Left lobe of liver (tissue), 2 donors: ENCODE results near the gene GFI1B. TPM values are rescaled to one million over a fixed set of nuclear protein-coding genes. Genes with fewer than 3 reads are reported as not detected.
"Not testable (repeated sequence)": the region's sequence is repeated elsewhere in the genome, so short reads cannot be mapped to it uniquely, and the experiment has no call there.

Experiments used
- ATAC-seq: fragments of 200-7000 bp; cut with Tn5 transposase; one replicate; pipeline ENCODE4 v1.9.1; 2020; ENCODE audit warnings: mild to moderate bottlenecking, moderate library complexity
- DNase-seq: peaks from one replicate; pipeline ENCODE4 v3.0.0-alpha.2; 2020; ENCODE audit warnings: low spot score
- total RNA-seq: library from RNA; stranded (reverse); gene quantifications from one replicate; pipeline ENCODE4 v1.2.1, GENCODE V29; 2021
- donor health status: DM: no; HTN: no; CAD: no; lungs with moderate emphysema.
- donor health status: DM: no; HTN: yes; CAD: no.

GFI1B gene
- total RNA-seq, 1 donor from 2014 or later: 0.15 TPM

DNA sequence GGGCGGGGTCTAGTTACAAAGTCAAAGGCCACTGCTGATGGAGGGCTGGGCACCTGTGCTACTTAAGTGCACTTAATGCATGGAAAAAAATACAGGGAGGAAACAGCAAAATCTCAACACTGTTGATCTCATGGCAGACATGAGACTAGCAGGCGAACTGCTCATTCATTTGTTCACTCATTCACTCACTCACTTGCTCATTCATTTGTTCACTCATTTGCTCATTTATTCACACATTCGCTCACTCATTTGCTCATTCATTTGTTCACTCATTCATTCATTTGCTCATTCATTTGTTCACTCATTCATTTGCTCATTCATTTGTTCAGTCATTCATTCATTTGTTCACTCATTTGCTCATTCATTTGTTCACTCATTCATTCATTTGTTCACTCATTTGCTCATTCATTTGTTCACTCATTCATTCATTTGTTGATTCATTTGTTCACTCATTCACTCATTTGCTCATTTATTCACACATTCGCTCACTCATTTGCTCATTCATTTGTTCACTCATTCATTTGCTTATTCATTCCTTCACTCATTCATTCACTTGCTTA, 11.6 kb downstream of the GFI1B start:
- not testable (repeated sequence) for ATAC-seq, DNase-seq

DNA sequence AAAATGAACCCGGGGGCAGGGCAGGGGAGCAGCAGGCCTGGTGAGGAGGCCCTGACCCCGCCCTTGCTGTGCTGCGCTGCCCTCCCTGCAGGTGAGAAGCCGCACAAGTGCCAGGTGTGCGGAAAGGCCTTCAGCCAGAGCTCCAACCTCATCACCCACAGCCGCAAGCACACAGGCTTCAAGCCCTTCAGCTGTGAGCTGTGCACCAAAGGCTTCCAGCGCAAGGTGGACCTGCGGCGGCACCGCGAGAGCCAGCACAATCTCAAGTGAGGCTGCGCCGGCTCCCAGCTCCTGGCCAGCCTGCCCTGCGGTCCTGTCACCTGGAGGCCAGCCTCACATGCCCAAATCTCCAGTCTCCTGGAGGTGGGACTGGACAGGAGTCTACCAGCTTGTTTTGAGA, 12.3 kb downstream of the GFI1B start:
- ATAC-seq: no peak
- DNase-seq: no peak

DNA sequence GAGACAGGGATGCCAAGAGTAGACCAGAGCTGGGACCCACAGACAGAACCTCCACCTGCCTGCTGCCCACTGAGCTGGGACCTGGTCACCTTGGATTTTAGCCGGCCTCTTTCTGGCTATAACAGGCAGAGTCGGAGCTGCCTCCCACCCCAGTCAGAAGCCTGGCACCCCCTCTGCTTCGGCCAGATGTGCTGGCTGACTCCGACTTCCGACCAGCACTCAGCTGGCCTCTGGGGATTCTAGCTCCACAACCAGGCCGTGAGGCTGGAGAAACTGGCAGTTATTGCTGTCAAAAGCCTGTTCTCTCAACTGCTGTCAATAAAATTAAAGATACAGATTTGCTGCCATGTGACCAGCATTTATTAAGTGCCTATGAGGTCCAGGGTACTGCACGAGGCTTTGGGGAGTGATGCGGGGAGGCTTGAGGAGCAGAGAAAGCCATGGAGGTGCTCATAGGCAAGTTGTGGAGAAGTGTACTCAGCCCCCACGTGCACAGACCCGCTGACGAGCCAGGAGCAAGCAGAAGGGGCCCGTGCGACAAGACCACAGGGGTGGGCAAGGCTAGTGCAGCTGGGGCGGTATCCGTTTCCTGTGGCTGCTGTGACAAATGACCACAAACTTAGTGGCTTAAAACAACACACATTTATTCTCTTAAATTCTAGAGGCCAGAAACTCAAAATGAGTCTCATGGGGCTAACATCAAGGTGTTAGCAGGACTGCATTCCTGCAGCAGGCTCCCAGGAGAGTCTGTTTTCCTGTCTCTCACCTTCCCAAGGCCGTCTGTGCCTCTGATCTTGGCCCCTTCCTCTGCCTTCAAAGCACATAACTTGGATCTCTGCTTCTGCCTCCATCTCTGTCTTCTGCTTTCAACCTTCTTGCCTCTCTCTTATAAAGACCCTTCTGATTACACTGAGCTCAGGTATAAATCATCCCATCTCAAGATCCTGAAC, 13.1 kb downstream of the GFI1B start:
- DNase-seq: no peak
- ATAC-seq: no peak

DNA sequence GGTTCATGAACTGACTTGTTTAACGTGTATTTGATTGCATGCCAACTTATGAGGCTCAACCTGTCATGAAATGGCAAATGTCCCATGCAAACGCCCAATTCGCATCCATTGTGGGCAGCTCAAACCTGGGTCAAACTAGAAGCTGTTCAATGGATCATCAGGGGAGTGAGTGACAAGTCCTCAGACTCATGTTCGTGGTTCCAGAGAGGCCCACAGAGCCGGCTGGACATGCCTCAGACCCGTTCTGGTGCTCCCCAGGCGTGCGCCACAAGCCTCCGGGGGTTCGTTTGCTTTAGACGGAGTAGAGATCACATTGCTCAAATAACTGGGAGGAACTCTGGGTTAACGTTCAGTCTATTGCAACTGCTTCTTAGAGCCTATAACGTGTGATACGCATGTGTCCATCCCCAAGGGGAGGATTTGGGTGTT, 15.0 kb downstream of the GFI1B start:
- no peak for ATAC-seq
- no peak for DNase-seq

DNA sequence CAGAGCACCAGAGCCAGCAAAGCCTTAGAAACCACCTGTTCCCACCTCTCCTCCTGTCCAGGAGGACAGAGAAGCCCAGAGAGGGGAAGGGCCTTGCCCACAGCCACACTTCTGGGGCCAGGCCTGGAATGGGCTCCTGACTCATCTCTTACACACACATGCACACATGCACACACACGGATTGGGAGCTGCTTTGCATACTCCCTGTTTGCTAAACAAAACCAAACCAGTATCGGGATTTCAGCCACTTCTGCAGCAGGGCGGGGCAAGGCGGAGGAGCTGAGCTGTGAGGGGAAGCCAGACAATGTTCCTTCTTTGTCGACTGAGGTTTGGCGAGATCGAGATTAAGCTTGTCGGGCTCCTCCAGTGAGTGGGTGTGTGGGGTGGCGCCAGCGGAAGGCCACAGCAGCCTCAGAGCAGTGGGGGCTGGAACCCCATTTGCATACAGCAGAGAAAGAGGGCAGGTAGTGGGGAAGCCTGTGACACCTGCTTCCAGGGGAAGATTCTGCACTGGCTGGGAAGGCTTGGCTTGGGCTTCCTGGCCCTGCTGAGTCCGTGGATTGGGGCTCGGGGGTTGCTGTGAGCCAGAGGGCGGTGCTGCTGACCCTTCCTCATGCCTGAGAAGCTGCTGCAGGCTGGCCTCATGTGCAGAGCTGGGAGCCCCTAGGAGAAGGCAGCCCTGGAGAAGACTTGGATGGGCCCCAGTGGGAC, 16.1 kb downstream of the GFI1B start:
- DNase-seq (no peak), ATAC-seq (no peak)

DNA sequence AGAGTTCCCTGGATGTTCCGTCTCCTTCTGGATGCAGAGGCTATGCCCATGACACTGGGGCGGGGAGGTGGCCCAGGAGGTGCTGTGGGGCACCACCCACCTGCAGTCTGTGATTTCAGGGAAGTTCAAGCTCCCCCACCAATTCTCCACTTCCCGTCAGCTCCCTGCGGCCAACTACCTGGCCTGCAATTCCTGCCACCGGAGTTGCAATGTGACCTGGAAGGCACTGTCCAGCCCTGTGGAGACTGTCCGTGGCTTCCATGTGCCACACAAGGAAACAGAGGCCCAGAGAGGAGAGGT, 16.6 kb downstream of the GFI1B start:
- DNase-seq (no peak), ATAC-seq (no peak)

DNA sequence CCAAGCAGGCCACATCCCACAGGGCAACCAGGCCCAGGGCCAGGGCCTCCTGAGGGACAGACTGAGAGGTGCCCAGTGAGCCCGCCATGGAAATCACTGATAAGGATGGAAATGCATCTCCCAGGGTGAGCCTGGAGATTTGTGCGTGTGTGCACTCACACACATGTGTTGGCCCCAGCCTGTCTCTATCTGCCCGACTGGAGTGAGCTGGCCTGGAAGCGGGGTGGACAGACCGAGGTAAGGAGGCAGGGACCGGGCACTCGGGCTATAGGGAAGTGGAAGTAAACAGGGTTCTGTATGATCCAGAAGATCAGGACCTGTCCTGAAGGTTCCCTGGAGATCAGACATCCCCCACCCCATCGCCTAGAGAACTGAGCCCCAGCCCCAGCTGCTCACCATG, 17.4 kb downstream of the GFI1B start:
- ATAC-seq: no peak
- DNase-seq: no peak

DNA sequence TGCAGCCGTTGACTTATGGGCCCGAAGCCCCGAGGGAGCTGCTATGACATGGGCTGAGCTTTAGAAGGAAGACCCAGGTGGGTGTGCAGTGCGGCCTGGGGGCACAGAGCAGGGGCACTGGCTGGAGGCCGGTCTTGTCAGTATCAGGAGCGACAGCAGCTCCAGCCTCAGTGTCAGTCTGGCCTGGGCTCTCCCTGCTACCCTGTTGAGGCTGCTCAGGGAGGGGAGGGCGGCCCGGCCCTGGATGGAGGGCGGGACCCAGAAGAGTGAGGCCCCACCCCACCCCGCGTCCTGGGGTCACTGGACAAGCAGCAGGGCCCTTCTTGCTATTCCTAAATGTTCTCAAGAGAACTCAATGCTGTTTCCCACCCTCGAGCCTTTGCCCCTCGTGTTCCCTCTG, 18.0 kb downstream of the GFI1B start:
- DNase-seq (no peak), ATAC-seq (no peak)

DNA sequence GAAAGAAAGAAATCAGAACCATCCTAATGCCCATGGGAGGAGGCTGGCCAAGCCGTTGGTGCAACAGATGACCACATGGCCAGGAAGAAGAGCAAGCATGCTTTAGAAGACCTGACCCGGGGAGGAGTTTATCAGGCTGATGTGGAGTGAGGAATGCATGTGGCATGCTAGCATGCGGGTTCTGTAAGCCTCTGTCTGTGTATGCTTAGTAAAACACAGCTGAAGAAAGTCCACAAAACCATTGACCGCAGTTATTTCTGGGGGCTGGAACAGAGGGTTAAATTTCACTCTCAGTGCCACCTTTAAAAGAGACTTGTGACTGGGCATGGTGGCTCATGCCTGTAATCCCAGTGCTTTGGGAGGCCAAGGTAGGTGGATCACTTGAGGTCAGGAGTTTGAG, 19.1 kb downstream of the GFI1B start:
- DNase-seq: no peak
- ATAC-seq: no peak

DNA sequence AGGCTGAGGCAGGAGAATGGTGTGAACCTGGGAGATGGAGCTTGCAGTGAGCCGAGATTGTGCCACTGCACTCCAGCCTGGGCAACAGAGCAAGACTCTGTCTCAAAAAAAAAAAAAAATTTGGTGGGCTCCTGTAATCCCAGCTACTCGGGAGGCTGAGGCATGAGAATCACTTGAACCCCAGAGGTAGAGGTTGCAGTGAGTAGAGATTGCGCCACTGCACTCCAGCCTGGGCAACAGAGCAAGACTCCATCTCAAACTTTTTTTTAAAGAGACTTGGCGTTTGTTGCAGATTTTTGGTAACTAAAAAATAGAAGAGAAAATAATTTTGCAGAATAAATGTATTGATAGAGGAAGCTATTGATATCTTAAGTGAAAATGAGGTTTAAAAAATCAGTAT, 19.7 kb downstream of the GFI1B start:
- not testable (repeated sequence) for ATAC-seq, DNase-seq

DNA sequence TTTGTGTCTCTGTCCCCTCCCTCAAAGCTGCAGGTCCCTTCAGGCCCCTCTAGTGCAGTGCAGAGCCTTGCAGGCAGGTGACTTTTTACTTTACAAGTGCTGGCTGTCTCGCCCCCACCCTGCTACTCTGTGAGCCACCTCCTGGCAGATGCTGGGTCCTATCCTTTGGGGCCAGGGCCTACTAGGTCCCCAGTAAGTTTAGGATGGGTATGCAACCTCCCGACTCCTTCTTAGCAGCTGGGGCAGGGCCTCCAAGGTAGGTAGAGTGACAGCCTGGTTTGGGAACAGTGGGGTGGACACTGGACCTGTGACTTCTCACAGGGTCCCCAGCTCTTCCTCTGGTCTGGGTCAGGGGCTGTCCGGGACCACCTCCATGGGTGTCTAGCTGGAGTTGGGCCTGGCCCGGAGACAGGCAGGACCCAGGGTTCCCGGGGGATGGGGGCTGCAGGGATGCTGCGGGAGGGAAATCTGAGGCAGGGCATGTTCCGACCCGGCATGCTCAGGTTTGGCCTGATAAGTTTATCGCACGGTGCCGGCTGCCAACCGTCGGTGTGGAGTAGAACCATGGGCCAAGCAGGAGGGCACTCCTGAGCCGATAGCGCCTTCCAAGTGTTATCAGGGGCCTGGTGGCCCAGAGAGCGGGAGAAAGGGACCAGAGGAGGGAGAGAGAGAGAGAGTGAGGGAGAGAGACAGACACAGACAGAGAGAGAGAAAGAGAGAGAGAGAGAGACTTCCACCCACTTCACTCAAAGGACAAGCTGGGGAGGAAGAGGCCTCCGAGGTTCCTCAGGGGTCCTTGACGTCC, 20.5 kb downstream of the GFI1B start:
- ATAC-seq: no peak
- no peak for DNase-seq

DNA sequence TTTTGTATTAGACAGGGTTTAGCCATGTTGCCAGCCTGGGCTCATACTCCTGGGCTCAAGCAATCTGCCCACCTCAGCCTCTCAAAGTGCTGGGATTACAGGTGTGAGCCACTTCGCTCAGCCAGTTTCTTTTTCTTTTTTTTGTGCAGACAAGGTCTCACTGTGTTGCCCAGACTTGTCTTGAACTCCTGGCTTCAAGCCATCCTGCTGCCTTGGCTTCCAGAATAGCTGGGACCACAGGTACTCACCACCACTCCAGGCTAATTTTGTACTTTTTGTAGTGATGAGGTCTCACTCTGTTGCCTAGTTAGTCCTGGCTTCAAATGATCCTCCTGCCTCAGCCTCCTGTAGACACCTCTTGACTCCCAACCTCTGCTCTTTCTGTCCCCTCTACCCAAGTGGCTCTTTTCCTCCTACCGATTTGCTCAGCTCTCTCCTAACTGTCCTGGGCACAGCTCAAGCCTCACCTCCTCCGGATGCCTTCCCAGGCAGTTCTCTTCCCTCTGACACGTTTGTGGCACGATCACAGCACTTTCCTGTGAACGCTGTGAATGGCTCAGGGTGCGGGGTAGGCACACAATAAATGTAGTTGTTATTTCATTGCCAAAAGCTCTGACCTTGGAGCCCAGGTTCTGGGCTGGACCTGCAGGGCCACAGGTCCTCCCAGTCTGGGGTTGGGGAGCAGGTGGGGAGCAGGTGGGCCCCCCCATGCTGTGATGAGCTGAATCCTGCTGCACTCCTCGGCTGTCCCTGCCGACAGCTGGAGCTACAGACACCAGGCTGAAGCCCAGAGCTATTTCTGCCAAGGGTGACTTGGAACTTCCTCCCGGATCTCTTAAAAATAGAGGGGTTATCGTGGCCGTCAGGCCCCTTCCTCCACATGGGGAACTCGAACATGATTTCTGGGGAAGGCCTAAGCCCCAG, 23.9 kb downstream of the GFI1B start:
- DNase-seq: no peak
- no peak for ATAC-seq

DNA sequence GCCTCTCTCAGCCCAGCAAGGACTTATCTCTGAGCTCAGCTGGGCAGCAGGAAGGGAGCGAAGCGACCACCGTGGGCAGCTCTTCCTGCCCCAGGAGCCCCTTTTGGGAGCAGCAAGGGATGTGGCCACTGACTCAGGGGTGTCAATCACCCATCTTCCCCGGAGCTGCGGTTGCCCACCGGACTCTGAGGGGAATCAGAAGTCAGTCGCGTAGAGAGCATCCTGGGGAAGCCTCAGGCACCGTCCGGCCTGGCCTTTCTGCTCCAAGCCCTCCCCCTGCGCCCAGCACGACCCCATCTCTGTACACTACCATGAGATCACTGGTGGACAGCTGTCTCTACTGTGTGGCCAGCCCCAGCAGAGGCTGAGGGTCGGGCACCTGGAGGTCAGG, 24.6 kb downstream of the GFI1B start:
- ATAC-seq: no peak
- DNase-seq: no peak

DNA sequence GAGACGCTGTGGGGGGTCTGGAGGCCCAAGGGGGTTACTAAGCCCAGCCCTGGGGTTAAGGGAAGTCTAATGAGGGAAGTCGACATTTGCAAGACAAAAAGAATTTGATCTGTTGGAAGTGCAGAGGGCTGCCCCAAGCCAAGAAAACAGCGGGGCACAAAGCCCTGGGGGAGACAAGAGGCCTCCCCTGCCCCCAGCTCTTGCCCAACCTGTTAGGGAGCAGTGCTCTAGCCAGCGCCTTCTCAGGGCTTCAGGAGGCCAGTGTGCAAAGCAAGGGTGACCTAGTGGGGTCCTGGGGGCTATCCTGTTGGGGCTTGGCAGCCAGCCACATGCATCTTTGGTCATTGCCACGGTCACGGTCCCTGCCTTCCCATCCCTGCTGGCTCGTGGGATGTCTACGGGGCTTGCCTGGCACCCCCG, 25.2 kb downstream of the GFI1B start:
- ATAC-seq (no peak), DNase-seq (no peak)

DNA sequence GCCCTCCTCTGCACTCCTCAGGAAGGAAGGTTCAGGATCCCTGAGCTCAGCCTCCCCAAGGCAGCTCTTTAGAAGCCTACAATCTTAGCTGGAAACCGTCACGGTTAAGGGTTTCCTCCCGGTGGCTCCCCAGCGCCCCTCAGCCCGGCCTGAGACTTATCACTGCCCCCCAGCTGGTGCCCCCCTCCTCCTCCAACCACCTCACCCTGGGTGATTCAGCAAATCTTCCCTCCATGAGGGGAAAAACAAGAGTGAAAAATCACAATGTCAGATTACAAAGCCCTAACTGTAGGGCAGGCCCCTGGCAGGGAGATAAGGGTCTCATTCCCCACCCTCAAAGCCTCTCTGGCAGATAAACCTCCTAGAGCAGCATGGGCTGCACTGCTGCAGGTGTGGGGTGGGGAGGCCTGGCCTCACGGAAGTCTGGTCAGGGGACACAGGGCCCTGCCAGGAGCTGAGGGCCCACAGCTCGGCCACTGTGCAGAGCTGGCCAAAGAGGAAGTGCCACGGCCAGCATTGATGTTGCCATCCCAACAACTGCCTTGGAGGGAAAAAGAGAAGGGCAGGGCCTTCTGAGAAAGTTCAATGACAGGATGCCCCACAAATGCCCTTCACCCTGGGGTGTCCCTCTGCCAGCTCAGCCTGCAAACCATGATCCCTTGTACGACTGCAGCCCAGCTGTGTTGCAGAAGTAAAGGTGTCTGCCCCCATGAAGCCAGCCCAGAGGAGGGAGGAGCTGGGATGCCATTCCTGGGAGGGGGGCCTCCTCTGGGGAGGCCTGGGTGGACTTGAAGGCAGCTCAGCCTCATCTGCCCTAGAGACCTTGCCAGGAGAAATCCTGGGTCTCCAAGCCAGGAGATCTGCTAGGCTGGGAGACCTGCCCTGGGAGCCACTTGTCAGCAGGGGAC, 25.9 kb downstream of the GFI1B start:
- DNase-seq (no peak), ATAC-seq (no peak)

DNA sequence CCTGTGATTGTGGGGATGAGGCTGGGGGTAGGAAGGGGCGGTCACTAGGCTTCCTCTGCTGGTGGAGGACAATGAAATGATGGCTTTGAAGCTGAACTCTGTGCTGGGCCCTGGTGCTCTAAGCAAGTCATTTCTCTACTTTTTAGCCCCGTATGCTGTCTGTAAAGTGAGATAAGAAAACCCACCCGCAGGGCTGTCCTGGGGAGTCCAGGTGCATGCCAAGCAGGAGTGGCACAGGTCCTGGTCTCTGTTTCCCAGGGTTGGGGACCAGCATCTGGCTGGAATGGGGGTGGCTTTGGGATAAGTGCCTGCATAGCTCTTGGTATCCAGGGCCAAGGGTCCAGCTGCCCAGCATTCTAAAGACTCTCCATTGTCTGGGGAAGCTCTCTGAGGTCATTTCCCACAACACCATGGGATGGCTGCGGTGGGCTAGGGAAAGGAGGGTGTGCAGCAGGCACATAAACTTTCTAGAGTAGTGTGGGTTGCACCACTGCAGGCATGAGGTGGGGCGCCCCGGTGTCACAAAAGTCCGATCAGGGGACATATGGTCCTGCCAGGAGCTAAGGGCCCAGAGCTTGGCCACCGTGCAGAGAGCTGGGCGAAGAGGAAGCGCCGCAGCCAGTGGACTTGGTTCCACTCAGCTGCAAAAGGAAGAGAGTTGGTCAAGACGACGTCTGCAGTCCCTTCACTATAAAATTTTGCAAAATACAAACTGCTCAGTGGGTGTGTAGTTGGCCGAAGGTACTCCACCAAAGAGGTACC, 26.7 kb downstream of the GFI1B start:
- ATAC-seq (no peak), DNase-seq (no peak)

DNA sequence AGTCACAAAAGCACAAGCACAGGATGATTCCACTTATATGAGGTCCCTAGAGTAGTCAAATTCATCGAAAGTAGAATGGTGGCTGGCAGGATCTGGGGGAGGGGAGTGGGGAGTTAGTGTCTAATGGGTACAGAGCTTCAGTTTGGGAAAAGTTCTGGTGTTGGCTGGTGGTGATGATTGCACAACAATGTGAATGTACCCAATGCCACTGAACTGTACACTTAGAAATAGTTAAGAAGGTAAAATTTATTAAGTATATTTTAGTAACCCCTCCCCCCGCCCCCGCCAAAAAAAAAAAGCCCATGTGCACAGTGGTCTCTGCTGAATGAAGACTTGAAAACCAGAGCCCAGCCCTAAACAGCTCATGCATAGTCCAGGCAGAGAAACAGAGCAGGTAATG, 27.5 kb downstream of the GFI1B start:
- ATAC-seq: no peak
- DNase-seq: no peak

DNA sequence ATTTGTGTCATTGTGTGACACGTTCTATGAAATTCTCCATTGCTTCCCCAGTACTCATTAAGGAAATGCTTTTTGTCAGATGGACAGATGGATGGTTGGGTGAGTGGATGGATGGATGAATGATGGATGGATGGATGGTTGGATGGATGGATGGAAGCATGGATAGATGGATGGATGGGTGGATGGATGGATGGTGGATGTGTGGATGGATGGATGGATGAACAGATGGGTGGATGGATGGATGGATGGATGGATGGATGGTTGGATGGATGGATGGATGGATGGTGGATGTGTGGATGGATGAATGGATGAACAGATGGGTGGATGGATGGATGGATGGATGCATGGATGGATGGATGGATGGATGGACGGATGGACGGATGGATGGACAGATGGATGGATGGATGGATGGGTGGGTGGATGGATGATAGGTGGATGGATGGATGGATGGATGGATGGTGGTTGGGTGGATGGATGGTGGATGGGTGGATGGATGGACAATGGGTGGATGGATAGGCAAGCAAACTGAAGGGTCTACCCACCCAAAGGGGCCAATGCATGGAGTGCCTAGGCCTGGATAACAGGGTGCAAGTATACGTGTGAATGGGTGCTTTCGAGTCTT, 28.3 kb downstream of the GFI1B start:
- ATAC-seq: no peak
- DNase-seq: no peak
